ENCODE data around the gene SH3GLB2.
"Not testable (repeated sequence)": the region's sequence is repeated elsewhere in the genome, so short reads cannot be mapped to it uniquely, and the experiment has no call there.

Gene SH3GLB2

DNA sequence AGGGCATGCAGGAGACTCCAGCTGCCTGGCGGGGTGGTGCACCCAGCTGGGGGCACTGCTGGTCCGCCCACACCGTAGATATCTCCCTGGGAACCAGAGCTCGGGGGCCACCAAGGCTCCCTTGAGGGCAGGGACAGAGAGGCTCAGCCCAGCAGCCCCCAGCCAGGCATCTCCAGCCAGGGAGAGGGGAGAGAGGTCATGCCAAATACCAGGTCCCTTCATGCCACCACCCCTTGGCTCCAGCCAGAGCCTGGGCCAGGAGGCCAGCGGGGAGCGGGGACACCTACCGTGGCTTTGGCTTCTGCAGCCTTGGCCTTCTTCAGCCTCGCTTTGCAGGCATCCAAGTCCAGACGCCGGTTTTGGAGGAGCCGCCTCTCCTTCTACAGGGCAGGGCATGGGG, 14.0 kb downstream of the SH3GLB2 start:
- no peak for DNase-seq

DNA sequence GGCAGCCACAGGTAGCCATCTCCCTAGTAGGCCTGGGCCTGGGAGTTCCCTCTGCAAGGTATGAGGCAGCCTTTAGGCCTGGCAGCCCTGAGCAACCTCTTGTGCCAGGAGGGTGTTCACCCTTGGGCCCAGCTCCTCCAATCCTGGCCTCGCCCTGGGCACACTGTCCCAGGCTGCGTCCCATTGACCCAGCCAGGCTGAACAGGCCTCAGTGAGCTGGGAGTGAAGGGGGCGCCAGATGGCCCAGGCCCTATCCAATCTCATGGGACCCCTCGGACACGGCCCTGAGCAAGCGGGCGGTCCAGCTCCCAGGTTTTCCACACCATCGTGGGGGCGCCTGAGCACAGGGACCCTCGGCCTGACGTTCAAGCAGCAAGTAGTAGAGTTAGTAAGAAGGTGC, 14.5 kb downstream of the SH3GLB2 start:
- DNase-seq, result no peak

DNA sequence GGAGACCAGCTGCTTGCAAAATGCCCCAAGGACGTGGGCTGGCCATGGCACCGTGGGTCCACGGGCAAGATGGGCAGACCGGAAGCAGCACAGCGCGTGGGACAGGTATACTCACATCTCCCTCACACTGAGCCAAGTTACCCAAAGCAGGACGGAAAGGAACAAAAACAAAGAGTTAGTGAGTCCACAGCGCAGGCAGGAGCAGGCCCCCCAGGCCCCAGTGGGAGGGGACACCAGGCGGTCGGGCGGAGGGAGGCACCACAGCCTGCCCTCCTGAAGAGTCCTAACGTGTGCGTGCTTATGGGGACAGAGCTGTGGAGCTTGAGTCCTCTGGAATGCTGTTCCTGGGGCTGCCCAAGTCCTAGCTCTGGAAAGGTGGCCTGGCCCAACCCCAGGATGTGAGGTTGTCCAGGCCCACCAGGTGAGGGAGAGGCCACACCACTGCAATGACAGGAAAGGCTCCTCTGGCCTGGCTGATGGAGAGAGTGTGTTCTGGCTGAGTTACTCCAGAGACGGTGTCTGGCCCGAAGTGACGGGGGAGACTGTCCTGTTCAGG, 15.2 kb downstream of the SH3GLB2 start:
- DNase-seq, result no peak

DNA sequence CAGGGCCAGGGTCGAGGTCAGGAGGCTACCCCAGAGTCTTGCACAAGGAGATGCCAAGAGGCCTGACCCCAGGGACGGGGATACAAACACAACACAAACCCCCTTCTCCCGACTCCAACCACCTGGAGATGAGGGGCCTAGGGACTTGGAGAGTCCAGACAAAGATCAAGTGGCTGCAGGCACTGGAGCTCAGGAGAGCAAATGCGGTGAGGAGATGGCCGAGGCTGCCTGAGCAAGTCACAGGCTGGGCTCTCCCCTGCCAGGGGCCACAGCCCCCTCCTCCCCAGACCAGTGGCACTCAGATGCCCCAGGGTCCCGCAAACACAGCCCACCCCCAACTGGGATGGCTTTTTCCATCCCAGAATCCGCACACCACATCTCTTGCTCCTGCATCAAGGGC, 15.8 kb downstream of the SH3GLB2 start:
- no peak for DNase-seq

DNA sequence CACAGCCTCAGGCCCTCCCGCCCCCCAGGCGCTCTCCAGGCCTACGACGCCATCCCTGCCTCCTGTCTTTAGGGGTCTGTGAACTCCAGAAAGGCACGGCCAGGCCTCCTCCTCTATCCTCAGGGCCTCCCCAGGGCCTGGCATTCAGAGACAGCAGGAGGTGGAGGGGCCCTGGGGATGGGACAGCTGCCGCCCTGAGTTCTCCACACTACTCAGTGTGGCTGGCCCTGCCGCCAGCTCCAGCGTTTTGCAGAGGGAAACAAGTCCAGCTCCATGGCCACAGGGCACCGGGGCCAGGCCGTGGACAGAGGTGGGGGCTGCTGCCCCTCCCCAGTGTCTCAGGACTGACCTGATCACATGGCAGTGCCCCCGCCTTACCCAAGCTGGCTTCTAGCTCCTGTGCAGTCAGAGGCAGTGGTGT, 16.4 kb downstream of the SH3GLB2 start:
- DNase-seq, result no peak

- DNase-seq, result no peak
Measured at GRCh38 chr9:129011170-129011569, 17.0 kb downstream of the SH3GLB2 start.

DNA sequence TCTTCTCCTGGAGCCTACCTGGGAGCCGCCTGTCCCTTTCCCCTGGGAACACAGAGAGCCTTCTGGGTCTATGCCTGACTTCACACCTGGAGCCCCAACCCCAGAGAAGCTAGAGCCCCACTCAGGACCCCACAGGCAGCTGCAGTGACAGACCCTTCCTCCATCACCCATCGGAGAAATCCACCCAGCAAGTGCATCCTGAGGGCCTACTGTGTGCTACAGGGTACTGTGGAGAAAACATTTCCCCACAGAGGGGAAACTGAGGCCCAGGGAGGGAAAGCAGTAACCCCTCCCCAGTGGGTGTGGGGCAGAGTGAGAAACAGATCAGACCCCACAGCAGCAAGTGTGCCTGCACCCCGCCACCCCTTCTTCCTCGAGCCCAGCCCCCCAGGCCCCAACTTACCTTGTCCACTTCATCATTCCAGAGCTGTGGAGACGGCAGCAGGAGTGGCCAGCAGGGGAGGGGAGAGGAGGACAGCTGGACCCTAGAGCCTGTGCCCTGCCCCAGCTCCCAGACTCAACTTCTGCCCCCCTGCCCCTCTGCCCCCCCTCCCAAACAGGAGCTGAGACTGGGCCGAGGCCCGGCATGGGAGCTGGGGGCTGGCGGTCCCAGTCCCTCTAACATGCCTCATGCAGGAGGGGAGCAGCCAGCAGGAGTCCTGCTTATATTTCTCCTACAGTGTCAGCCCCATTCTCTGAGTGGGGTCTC, 17.7 kb downstream of the SH3GLB2 start:
- DNase-seq, result no peak

DNA sequence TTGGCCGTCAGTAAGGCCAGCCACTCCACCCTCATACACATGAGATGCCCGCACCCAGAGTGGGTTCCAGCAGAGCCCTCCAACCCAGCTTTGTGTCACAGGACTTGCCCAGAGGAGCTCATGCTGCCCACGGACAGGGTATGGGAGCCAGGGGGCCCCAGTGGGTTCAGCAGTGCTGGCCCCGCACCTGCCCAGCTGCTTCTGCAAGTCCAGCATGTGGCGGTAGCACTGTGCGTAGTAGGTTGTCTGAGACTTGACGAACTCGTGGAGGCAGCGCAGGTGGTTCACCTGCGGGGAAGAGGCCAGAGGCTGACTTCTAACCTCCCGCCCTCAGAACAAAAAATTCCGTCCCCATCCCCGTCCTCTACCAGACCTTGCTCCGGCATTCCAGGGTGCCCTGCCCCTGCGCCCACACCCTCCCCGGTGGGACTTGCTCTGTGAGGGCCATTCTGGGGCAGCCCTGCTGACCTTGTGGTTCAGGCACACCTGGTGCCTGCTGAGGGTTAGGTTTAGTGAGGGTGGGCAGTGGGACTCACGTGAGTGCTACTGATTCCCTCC, 18.5 kb downstream of the SH3GLB2 start:
- no peak for DNase-seq

DNA sequence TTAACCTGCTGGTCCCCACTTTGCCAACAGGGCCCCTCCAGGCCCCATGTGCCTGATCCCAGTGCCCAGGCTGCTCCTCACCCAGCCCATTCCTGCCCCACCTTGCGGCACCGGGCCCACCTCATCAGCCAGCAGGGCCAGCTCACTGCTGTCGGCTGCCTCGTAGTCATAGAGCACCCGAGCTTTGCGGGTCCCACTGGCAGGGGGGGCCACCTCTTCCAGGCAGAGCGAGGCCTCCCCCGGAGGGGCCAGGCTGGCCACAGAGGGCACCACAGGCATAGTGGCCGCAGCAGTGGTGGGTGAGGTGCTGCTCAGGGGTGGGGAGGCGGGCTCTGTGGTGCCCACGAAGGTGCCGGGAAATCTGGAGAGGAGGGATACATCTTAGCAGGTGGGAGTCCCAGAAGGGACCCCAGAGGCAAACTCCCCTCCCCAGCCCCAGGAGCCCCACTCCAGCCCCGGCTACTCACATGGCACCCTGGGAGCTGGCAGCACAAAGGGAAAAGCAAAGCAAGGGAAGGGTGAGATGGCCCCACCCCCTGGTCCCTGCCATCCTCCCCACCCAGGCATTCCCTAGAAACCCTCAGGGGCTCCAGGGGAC, 19.0 kb downstream of the SH3GLB2 start:
- no peak for DNase-seq

DNA sequence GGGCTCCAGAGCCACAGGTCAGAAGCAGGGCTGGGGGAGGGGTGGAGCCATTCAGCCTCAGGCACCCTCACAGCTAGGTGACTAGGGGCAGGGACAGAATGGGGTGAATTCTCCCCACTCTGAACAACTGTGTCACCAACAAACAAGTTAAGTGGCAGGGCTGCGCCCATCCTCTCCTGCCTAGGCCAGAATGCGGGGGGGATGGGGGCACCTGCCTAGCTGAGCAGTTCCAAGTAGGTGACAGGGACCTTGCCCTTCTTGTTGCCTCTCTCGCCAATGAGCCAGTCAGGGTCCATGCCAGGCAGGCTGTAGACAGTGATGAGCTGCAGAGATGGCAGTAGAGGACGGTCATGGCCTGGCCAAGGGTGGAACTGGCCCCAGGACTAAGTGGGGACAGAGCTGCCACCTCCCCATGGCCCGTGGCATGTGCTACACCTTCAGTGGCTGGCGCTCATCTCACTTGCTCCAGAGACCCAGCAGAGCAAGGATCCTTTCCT, 19.6 kb downstream of the SH3GLB2 start:
- DNase-seq, result no peak

- no peak for DNase-seq
Measured at GRCh38 chr9:129007766-129008468, 20.2 kb downstream of the SH3GLB2 start.

GRCh38 chr9:129007035-129007765, 20.9 kb downstream of the SH3GLB2 start:
- DNase-seq, result no peak

DNA sequence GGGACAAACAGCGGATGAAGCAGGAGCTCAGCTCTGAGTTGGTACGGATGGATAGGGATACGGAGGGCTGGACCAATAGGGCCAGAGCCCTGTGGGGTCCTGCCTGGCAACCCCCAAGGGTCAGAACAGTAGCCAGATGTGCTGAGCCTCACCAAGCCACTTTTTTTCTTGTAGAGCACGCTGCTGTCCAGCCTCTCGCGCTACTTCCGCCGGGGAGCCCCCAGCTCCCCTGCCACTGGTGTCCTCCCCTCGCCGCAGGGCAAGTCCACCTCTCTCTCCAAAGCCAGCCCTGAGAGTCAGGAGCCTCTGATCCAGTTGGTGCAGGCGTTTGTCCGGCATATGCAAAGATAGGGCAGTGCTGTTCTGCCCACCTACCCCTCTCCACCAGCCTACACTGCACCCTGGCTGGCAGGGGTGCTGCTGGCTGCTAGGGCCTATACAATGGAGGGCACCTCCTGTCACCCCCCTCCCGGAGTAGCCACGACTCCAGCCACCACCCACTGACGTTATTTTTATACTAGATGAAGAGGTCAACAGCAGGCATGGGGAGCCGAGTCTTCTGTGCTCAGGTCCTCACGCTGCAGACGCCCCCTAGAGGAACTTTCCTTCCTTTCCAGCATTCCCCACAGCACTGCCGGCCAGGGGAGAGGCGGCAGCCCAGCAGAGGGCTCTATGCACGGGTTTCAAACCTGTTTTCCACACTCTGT, 21.6 kb downstream of the SH3GLB2 start:
- peak; percentile 71 to 79 for DNase-seq

DNA sequence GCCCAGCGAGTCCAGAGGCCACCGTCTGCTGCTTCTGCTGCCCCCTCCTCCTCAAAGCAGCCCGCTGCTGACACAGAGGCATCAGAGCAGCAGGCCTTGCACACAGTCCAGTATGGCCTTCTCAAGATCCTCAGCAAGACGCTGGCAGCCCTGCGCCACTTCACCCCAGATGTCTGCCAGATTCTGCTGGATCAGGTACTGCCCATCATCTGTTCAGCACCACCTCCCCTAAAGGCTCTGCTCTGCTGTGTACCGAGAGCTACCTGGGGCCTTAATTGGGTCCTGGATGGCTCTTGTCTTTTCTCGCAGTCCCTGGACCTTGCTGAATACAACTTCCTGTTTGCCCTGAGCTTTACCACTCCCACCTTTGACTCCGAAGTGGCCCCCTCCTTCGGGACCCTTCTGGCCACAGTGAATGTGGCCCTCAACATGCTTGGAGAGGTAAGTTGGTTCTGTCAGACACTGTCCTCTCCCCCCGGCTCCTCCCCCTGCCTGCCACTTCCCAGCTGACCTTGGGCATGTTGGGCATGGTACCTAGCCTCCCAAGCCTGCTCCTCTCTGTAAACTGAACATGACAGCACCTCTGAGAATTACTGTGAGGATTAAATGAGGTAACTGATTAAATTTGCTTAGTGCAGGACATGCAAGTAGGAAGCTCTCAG, 22.7 kb downstream of the SH3GLB2 start:
- DNase-seq, result no peak

DNA sequence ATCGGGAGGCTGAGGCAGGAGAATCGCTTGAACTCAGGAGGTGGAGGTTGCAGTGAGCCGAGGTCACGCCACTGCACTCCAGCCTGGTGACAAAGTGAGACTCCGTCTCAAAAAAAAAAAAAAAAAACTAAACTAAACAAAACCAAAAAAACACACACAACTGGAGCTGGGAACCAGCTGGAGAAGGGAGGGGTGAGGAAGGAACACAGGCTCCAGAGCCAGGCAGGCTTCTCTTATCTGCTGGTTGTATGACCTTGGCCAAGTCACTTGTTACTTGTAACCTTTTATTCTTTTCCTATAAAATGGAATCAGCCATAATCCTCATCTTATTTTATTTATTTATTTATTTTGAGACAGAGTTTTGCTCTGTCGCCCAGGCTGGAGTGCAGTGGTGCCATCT, 24.0 kb downstream of the SH3GLB2 start:
- not testable (repeated sequence) for DNase-seq

DNA sequence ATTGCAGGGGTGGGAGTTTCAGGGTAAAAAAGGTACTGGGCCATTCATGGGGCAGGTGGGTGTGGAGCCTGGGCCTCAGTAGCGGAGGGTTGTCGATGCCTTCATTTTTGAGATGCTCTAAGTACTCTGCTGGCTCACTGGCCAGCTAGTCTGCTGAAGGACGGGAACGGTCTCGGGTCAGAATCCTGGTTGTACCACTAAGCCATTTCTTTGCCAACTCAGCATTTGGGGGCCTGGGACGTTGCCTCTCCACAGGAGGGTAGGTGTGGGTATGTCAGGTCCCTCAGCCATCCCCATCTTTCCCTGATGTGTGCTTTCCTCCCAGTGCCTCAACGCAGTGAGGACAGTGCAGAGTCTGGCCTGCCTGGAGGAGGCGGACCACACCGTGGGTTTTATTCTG, 25.1 kb downstream of the SH3GLB2 start:
- no peak for DNase-seq

GRCh38 chr9:129001504-129002325, 26.4 kb downstream of the SH3GLB2 start:
- no peak for DNase-seq

DNA sequence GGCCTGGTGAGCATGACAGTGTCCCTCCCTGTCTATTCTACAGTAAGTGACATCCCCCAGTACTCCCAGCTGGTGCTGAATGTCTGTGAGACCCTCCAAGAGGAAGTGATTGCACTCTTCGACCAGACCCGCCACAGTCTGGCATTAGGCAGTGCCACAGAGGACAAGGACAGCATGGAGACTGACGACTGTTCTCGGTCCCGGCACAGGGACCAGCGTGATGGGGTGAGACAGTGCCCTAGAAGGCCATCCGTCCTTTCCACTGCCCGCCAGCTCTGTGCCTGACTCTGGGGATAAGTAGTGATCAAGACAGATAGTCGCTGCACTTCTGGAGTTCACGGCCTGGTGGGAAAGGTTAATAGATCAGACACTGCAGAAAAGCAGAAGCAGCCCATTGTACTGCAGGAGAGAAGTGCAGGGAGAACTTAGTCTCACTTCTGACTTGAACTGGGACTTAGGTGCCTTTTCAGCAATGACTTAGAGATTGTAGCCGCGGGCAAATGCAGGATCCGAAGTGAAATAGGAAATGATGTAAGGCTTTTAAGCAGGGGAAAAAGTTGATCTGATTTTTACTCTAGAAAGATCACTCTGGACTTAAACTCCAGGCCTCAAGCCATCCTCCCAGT, 28.4 kb downstream of the SH3GLB2 start:
- no peak for DNase-seq

- no peak for DNase-seq
Measured at GRCh38 chr9:128998462-128998861, 29.7 kb downstream of the SH3GLB2 start.

DNA sequence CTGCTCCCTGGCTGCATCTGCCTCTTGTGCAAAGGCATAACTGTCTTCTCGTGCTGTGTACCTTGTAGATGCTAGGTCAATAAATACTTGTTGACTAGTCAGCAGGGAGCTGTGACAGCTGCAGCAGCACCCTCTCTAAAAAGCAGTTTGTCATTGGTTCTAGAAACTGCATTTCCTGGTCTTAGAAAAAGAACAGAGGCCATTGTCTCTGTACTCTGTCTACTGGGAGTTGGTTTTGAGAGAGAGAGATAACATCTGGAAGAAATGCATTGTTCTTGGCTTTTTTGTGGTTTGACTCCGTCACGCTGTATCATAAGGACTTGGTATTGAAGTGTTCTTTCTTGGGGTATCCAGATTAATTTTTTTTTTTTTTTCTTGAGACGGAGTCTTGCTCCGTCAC, 32.3 kb downstream of the SH3GLB2 start:
- no peak for DNase-seq
